Esophagus squamous epithelium (tissue), 4 donors: ENCODE measurements around the gene CLEC3B.

Experiments used
- CTCF ChIP-seq, 6 experiments: fragments of 450-650 bp in 4 of 6; fragments of 200-600 bp in 2 of 6; sonication (generic) in 2 of 6; IDR thresholded peaks; one replicate each; pipeline ENCODE4 v1.5.1; 2016 to 2019; ENCODE audit warnings: antibody characterized with exemption in 6 of 6, mild to moderate bottlenecking in 4 of 6, moderate library complexity in 4 of 6
- POLR2A ChIP-seq, 4 donors: fragments of 450-650 bp; IDR thresholded peaks; one replicate each; pipeline ENCODE4 v1.6.1; 2017; ENCODE audit warnings: antibody characterized with exemption in 4 of 4, mild to moderate bottlenecking in 4 of 4, moderate library complexity in 3 of 4

GRCh38 chr3:45056608-45057301 is 30.7 kb downstream of the CLEC3B start:
- no peak for TF ChIP-seq POLR2A (IDR thresholded peaks at IDR 0.05)
- TF ChIP-seq CTCF (IDR thresholded peaks at IDR 0.05) = no peak
